OCI-M2 (cell line): ENCODE data around the gene DPRX.
"Not testable (repeated sequence)": the region's sequence is repeated elsewhere in the genome, so short reads cannot be mapped to it uniquely, and the experiment has no call there.

Experiments used
- DNase-seq: peaks from one replicate; lab custom pipeline; 2025; ENCODE audit not compliant: unreplicated experiment; lab: John Stamatoyannopoulos, UW

The DPRX gene

DNA sequence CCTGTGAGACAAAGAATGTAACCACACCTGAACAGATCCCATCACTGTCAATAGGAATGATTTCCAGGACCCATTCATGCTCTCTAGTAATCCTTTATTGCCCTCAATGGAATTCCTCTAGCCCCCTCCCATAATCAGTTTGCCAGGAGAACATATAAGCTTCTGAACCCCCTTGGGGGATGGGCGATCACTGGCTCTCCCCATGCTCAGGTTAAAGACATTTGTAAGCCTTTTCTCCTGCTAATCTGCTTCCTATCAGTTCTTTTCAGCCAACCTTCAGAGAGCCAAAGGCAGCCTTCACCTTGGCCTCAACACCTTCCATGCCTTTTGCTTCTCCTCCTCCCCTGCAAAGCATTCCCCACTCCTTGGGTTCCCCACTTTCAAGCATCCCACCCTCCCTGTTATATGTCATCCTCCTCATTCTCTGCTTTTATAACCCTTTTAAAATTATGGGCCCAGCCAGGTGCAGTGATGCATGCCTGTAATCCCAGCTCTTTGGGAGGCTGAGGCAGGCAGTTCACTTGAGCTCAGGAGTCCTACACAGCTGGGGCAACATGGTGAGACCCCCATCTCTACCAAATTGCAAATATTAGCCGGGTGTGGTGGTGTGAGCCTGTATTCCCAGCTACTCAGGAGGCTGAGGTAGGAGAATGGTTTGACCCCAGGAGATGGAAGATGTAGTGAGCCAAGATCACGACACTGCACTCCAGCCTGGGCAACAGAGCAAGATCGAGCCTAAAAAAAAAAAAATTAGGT lies 12.4 kb downstream of the DPRX start:
- no peak for DNase-seq

DNA sequence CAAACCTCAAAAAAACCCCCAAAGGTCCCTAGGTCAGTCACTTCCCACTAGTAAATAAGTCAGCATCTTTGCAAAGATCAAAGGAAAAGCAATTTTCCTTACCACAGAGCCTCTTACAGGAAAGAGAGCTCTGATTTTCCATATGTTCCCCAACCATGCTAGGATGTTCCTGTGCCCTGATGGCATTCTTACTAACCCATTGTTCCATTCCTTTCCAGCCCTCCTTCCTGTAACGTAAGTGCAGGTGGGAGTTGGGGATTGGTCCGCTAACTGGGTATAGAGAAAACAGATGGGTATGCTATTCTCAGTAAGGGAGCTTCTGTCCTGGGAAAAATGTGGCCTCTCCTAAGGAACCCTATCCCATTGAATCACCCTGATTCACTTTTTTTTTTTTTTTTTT lies 14.3 kb downstream of the DPRX start:
- no peak for DNase-seq

GRCh38 chr19:53647350-53647749 lies 15.6 kb downstream of the DPRX start:
- no peak for DNase-seq

- no peak for DNase-seq
These were observed 16.0 kb downstream of the DPRX start for GRCh38 chr19:53647792-53648191.

DNA sequence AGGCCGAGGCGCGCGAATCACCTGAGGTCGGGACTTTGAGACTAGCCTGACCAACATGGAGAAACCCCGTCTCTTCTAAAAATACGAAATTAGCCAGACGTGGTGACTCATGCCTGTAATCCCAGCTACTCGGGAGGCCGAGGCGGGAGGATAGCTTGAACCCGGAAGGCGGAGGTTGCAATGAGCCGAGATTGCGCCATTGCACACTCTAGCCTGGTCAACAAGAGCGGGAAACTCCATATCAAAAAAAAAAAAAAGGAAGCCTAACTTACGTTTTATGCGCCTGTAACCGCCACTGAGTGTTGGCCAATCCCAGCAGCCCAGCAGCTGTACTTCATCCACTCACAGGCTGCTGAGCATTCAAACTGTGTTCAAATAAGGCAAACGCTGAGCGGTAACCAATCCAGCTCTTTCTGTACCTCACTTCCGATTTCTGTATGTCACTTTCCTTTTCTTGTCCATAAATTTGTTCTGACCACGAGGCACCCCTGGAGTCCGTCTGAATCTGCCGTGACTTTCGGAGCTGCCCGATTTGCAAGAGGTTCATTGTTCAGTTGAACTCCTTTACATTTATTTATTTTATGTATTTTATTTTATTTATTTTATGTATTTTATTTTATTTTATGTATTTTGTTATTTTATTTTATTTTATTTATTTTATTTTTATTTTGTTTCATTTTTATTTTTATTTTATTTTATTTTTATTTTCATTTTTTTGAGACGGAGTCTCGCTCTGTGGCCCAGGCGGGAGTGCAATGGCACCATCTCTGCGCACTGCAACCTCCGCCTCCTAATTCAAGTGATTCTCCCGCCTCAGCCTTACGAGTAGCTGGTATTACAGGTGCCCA lies 18.2 kb downstream of the DPRX start:
- no peak for DNase-seq

DNA sequence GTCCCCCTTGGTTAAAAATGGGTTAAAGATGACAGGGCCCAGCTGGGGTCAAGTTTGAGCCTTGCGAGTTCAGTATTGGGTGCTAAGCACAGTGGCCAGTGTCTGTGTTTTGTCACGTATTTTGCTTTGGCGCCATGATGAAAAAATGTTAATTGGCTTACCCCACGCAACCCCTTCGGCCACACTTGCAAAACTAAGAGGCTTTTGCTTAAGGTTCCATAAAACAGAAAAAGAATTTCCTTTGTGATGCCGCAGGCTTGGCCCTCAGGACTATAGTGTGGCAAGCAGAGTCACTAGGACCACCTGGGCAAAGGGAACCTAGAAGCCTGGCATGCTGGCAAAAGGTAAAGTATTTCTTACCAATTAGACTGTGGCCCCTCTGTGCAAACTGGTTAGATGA lies 20.7 kb downstream of the DPRX start:
- no peak for DNase-seq

GRCh38 chr19:53655042-53655665 lies 23.4 kb downstream of the DPRX start:
- no peak for DNase-seq

DNA sequence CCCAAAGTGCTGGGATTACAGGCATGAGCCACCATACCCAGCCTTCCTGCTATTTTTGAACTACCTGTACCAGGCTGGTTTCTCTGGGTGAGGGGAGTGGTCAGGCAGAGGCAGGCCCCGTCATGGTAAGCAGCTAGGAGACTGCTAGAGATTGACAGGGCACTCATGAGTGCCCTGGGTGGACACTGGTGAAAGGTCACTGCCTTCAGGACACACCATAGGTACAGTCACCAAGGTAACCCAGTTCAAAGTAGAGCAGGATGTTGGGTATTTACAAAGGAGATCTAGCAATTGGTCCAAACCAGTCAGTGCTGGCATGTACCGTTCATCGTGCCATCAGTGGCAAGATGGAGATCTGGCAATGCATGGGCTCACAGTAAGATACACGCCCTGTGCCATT lies 25.5 kb downstream of the DPRX start:
- DNase-seq, result no peak

- no peak for DNase-seq
These were observed 26.0 kb downstream of the DPRX start for GRCh38 chr19:53657778-53658177.

DNA sequence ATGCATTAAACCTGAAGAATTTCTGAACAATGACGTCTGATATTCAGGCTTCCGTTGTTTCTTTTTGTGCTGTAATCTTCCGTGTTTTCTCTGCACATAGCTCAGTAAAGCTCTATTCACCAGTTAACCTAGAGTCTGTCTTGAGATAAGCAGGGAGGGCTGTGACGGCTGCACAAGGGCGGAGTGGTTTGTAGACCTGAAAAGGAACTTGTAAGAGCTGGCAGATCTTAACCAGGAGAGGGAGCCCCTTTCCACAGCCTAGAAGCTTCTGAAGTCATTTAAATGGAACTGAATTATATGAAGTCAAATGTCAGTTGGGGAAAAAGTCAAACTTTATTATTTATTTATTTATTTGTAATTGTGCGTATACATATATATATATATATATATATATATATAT lies 27.5 kb downstream of the DPRX start:
- no peak for DNase-seq

- DNase-seq, result no peak
These were observed 28.8 kb downstream of the DPRX start for GRCh38 chr19:53660584-53660983.

- no peak for DNase-seq
These were observed 30.4 kb downstream of the DPRX start for GRCh38 chr19:53662209-53662608.

GRCh38 chr19:53664152-53664551 lies 32.4 kb downstream of the DPRX start:
- no peak for DNase-seq

DNA sequence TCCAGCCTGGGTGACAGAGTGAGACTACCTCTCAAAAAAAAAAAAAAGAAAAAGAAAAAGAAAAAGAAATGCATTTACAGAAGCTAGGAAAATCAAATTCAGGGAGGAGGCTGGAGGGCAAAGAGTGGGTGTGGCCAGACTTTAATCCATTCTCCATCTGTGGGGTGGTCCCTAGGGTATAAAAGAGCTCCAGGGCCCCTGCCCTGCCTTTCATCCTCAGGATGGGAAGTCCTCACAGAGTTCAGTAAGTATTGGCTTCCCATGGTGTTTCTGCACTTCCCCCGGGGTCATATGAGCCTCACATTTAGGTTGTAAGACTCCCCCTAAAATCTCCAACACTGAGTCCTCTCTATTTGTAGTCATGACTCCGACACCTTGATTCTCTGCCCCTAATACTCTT lies 33.0 kb downstream of the DPRX start:
- DNase-seq, result no peak

DNA sequence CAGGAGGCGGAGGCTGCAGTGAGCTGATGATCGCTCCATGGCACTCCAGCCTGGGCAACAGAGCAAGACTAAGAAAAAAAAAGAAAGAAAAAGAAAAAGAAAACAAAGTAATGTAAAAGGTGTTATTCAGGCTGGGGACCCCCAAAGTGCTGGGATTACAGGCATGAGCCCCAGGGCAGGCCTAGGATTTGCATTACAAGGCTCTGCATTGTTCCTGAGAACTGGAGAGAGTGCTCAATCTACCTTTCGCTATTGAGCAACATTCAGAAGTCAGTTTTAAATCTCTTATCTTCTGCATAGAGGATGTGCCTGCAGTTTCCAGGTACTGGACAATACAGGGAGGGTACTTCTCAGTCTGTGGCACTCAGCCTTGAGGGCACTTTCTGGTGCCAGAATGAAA lies 34.5 kb downstream of the DPRX start:
- not testable (repeated sequence) for DNase-seq

DNA sequence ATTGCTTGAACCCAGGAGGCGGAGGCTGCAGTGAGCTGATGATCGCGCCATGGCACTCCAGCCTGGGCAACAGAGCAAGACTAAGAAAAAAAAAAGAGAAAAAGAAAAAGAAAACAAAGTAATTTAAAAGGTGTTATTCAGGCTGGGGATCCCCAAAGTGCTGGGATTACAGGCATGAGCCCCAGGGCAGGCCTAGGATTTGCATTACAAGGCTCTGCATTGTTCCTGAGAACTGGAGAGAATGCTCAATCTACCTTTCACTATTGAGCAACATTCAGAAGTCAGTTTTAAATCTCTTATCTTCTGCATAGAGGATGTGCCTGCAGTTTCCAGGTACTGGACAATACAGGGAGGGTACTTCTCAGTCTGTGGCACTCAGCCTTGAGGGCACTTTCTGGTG lies 37.0 kb downstream of the DPRX start:
- DNase-seq, result not testable (repeated sequence)

DNA sequence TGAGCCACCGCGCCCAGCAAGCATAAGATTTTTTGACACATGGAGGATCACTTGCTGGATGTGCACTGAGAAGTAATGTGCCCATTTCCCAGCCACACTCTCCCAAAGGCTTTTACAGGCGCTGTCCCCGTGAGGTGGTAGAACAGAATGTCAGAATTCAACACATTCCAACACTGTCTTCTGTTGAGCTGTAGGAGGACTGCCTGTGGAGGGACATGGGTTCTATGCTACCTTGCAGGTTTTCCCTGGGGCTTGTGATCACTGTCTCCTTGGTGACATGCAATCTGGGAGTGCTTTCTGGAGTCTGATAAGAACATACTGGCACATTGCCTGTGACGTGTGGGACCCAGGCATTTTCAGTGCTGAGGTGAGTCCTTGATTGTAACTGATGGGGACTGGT lies 38.5 kb downstream of the DPRX start:
- DNase-seq, result no peak

DNA sequence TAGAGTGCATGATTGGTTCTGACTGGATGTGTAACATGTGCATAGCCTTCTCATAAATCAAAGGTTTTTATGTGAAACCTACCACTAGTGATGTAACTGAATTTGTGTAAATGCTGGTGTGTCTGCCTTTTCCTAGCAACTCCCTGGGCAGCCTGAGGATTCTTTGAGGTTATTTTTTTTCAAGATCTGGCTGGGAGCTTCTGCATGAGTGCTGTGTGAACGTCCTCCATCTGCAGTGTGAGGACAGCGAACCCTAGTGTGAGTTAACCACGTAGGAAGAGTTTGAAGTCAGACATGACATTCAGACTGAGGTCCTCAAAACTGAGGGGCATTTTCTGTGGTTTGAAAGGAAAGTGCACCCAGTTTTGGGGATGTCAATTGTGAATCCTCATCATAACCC lies 39.9 kb downstream of the DPRX start:
- no peak for DNase-seq
